Measurements from ENCODE around the gene AFAP1L1.
A peak's percentile ranks its signal among the peaks of the same experiment; 100 is the strongest.

AFAP1L1 gene

GRCh38 chr5:149317281-149318048 is 45.8 kb downstream of the AFAP1L1 start:
- peak; percentile 36 for DNase-seq

GRCh38 chr5:149319174-149319573 is 47.5 kb downstream of the AFAP1L1 start:
- no peak for DNase-seq

DNA sequence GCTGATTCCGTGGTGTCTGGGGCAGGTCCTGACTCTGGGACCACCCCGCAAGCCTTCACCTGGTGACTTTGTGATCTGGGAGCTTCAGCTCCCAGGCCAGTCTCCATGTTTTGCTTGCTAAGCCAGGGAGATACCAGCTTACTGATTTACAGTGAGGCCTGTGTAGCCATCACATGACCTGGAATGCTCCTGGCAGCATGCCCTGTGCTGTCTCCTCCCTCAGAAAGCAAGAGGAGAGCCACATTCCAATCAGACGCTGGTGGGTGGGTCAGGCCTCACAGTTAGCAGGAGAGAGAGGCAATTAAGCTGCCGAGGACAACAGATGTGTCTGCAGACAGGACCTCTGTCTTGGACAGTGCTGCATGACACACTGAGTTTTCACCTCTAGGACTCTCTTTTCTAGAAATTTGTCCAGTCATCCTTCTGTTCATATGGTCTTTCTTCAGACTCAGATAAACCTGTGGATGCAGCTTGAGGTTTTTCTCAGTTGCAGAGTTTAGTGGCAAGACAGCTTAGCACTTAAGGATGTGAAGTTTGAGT is 49.2 kb downstream of the AFAP1L1 start:
- DNase-seq = no peak

GRCh38 chr5:149322518-149322917 is 50.9 kb downstream of the AFAP1L1 start:
- no peak for DNase-seq

DNA sequence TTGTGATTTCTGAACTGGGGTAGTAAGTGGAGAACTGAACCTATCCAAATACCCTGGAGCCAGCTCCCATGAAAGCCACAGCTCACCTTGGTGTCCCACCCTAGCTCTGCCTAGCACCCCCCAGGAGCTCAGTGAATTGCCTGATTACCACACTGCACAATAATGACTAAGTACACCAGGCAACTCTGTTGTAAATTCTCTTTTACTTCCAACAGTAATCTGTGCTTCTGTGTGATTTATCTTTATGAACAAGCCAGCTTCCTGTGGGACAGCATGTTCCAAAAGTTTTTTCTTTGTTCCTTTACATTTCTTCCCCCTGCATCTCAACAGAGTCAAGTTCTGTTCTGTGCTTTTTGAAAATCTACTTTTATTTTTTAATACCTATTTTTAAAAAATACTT is 51.6 kb downstream of the AFAP1L1 start:
- no peak for DNase-seq

- no peak for DNase-seq
These were observed 52.1 kb downstream of the AFAP1L1 start for GRCh38 chr5:149323621-149324205.

DNA sequence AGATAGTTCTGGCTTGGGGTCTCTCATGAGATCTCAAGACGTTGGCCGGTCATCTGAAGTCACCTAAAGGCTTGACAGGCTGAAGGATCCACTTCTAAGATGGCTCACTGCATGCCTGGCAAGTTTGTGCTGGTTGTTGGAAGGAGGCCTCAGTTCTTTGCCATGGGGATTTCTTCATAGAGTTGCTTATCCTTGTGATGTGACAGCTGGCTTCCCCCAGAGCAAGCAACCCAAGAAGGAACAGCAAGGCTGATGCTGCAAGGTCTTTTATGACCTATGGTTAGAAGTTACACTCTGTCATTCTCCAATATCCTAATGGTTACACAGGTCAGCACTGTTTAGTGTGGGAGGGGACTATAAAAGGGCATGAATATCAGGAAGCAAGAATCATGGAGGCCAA is 53.0 kb downstream of the AFAP1L1 start:
- DNase-seq = no peak

DNA sequence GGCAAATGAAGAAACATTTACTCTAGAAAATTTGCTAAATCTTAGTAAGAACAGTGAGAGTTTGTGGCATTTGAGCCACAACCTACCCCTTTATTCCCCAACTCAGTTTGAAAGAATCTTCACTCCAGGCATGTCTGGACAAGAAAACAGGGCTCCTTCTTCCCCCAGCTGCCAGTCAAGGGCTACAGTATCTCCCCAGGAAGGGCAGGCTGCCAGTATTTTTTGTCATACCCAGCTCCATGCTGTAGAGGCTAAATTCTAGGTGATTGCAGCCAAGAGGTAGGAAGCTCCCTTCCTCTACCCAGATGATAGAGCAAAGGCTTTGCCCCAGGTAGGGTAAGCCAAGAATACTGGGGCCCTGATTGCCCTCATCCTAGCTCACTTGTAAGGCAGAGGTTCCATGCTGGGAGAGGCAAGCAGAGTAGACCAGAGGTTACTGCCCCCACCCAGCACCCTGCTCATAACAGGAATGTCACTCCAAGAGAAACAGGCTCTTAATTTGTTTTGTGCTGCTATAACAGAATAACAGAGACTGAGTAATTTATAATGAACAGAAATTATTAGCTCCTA is 53.6 kb downstream of the AFAP1L1 start:
- no peak for DNase-seq

DNA sequence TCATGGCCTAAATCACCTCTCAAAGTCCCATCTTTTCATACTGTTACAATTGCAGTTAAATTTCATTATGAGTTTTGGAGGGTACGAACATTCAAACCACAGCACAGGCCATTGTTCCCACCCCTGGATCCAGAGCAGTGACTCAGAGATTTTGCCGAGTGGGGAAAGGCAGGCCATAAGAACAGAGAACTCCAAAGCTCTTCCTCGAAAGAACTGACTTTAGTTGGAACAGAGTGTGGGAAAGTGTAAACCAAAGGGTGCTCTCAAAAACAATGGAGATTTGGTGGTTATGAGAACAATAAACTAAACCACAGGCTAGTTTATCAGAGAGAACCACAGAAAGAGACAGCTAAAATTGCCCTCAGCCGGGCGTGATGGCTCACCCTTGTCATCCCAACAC is 54.2 kb downstream of the AFAP1L1 start:
- no peak for DNase-seq

DNA sequence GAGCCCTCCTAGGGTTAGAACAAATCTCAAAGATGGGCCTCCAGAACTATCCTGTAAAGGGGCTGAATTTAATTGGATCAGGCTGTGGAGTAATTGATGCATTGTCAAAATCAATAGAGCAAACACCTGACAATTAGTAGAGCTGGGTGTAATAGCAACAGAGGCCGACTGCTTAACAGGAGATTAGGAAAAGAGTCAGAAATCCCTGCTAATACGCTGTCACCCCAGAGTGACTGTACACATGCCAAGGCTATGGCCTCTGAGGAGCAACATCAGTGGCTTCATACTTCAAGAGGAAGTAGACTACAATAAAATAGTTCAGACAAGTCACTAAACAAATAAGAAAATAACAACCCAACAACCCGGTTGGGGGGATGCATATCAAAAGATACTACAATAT is 55.0 kb downstream of the AFAP1L1 start:
- no peak for DNase-seq

DNA sequence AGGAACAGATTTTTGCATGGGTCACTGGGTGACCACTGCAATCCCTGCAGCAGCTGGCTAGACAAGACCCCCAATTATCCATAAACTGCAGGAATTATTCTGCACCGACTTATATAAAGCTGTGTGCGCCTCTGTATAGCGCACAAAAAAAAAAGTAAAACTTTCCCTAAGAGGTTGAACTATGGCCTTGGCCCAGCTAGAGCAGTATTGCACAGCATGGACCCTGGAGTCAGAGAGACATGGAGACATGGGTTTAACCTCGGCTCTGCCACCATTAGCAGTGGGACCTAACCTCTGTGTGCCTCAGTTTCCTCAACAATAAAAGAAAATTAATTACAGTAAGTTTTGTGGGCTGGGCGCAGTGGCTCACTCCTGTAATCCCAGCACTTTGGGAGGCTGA is 56.5 kb downstream of the AFAP1L1 start:
- DNase-seq = no peak

DNA sequence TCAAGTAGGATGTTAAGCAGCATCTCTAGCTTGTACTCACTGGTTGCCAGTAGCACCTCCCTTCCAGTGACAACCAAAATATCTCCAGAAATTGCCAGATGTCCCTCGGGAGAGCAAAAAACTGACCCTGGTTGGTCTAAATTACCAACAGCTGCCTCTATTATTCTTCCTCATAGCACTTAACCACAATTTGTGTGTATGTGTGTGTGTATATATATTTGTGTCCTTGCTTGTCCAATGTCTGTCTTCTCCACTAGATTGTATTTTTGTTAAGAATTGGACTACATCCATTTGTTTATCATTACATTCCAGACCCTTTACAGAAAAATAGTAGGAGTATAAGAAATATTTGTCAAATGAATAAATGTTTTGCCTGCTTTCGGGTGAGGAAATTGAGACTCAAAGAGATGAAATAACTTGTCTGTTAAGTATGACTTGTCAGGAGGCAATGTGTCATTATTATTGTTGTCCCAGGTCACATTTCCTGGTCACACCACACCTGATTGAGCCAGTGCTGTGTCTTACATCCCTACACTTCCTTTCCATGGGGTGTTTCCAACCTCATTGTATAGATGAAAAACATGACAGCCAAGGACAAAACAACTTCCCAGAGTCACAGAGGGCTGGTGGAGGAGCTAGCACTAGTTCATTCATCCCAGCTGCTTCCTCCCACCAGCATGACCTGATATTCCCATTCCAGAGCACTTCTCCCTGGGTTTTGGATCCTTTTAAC is 62.2 kb downstream of the AFAP1L1 start:
- DNase-seq = no peak

- DNase-seq = no peak
These were observed 66.1 kb downstream of the AFAP1L1 start for GRCh38 chr5:149337736-149338135.

DNA sequence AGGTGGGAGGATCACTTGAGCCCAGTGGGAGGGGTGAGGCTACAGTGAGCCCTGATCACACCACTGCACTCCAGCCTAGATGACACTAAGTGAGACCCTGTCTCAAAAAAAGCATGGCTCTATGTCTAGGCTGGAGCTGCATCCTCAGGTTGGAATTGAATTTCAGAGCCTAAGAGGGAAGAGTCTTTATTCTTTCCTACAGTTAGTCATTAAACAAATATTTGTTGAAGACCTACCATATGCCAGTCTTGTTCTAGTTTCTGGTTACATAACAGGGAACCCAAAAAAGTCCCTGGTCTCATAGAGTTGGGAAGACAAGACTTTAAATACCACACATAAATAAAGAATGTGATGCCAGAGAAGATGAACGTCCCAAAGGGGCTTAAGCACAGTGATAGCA is 66.7 kb downstream of the AFAP1L1 start:
- DNase-seq = no peak

GRCh38 chr5:149340920-149341319 is 69.3 kb downstream of the AFAP1L1 start:
- no peak for DNase-seq

DNA sequence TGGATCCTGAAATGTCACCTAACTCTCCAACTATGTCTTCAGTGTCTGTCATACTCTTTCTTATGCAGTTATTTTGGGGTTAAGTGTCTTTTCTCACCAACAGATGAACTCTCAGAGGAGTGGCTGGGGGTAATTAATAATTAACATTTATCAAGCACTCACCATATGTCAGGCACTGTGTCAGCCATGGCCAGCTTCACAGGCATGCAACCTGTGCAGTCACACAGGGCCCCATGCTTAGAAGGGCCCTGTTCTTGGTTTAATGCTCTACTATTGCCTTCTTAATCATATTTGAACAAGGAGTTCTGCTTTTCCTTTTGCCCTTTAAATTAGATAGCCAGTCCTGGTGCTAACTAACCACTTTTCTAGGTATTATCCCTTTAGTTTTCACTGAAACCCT is 70.2 kb downstream of the AFAP1L1 start:
- DNase-seq = no peak

DNA sequence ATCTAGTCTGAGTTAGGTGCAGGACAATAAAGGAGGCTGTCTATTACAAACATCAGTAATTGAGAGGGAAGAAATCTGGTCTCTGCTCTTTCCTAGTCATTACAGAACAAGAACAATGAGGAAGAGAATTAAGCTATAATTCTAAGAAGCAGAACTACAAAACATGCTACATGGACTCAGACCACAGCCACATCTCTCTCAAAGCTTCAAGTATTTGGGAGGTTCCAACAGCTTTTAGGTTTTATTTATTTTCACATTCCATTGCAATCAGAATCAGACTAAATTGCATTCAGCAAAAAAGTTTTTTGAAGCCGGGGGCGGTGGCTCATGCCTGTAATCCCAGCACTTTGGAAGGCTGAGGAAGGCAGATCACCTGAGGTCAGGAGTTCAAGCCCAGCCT is 72.5 kb downstream of the AFAP1L1 start:
- DNase-seq = no peak

- peak; percentile 84 for DNase-seq
These were observed 73.7 kb downstream of the AFAP1L1 start, which contains the start of gene GRPEL2 for GRCh38 chr5:149345147-149345891. GRPEL2 (plus strand) TSS chr5:149345499; CDS start chr5:149345540, 41 bp downstream.

DNA sequence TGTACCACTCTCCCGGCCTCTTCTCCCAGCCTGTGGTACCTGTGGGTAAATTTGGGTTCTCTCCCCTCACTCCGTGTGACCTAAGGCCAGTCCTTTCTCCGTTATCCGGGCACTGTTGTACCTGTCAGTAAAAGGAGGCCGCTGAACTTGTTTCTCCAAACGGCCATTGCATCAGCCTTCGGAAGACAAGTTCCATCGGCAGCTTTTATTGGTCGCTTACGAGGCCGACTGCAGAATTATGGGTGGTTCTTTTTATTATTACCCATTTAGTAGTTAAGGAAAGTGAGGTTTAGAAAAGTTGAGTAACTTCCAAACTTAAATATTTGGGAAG is 74.2 kb downstream of the AFAP1L1 start:
- DNase-seq = no peak

DNA sequence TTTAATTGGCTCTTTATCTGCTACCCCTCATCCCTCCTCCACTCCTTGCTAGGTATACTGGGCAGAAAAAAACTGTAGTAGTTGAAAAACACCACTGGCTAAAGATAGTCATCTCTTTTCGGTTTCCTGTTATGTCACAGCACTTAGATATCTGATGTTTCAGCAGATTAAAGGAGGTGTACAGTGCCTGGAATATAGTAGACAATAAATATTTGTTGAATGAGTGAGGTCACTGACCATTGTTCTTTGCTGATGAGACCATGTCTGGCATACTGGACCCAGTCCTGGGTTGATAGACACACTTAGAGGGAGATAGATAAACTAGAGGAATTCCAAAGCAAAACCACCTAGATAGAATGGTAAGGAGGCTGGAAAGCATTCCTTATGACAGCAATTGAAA is 76.9 kb downstream of the AFAP1L1 start:
- no peak for DNase-seq

DNA sequence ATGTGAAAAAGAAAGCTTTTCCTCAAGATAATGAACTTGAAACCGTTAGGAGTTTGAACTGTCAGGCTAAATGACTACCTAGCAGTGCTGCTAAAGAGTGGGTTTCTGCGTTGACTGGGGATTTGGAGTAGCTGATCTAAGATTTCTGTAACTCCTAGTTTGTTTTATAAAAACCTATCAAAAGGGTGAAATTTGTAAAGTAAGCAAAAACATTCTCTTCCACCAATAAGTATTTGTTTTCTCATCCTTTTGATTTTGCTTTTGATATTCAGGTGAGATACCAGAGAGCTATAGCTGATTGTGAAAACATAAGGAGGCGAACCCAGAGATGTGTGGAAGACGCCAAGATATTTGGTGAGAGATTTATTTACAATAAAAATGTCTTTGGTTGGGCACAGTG is 77.7 kb downstream of the AFAP1L1 start:
- DNase-seq = no peak

DNA sequence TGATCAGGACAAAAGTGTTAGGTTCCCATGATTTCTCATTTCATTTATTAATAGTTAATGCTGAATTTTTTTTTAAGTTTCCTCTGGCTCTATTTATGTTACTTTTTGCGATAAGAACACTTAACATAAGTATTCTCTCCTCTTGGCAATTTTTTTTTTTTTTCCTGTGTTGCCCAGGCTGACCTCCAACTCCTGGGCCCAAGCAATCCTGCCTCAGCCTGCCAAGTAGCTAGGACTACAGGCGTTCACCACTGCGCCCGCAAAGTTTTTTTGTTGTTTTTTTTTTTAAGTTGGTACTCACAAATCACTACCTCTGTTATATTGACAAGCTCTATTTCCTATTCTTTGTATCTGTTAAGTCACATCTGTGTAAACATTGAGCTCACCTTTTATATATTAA is 80.5 kb downstream of the AFAP1L1 start:
- no peak for DNase-seq

DNA sequence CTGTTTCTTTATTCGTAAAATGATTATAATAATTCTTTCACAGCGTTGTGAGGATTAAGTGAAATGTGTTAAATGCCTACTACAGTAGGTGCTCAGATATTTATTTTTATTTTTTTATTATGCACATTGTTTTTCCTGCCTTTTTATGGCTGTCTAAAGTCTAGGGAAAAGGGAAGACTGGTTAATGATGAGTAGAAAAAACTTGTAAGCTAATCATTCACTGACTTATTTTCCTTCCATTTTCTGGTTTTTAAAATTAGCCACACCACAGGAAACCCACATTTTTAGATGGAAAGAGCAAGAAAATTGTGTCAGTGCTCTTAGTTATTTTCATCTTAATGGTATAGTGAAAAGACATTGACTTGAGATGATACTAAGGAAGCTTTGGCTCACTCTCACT is 82.3 kb downstream of the AFAP1L1 start:
- no peak for DNase-seq

All from activated T-cell treated with anti-CD3 and anti-CD28 coated beads, Interleukin-2, amount 50 U/mL, for 1 hour (primary cell).